CD14-positive monocyte (primary cell): ENCODE results near the gene FAM222B. TPM values are rescaled to one million over a fixed set of nuclear protein-coding genes. Genes with fewer than 3 reads are reported as not detected.
A peak's percentile ranks its signal among the peaks of the same experiment; 100 is the strongest.

Experiments used
- DNase-seq, 3 donors: peaks; one replicate each; pipeline ENCODE4 v3.0.0-alpha.2; 2011 to 2022
- H2AFZ ChIP-seq: 2 replicates; pipeline ENCODE4 v1.6.0; 2012; ENCODE audit warnings: mild to moderate bottlenecking, low read depth, low read length, inconsistent platforms; ENCODE audit not compliant: insufficient read depth, poor library complexity, severe bottlenecking
- H3K27ac ChIP-seq, 2 donors: 1 replicate in 1 of 2; 2 replicates in 1 of 2; pipeline ENCODE4 v1.5.1; 2012 to 2013; ENCODE audit warnings: low read length in 2 of 2, control low read depth in 1 of 2, inconsistent platforms in 1 of 2, low read depth in 1 of 2, mild to moderate bottlenecking in 1 of 2
- H3K27me3 ChIP-seq, 2 donors: one replicate each; pipeline versions ENCODE4 v1.6.0 to v1.6.1; 2011 to 2013; ENCODE audit warnings: low read length in 2 of 2; ENCODE audit not compliant: control insufficient read depth in 2 of 2, insufficient read depth in 2 of 2
- H3K36me3 ChIP-seq, 2 donors: replicated peaks in 1 of 2; 1 replicate in 1 of 2; 2 replicates in 1 of 2; pipeline versions ENCODE4 v1.5.1 to v1.6.1; 2012 to 2013; ENCODE audit warnings: low read length in 2 of 2, control low read depth in 1 of 2, inconsistent platforms in 1 of 2, mild to moderate bottlenecking in 1 of 2; ENCODE audit not compliant: insufficient read depth in 2 of 2, control insufficient read depth in 1 of 2
- H3K4me1 ChIP-seq, 2 donors: 1 replicate in 1 of 2; 2 replicates in 1 of 2; pipeline versions ENCODE4 v1.5.1 to v1.6.1; 2012 to 2013; ENCODE audit warnings: low read length in 2 of 2, control low read depth in 1 of 2, inconsistent platforms in 1 of 2, mild to moderate bottlenecking in 1 of 2, moderate library complexity in 1 of 2; ENCODE audit not compliant: insufficient read depth in 2 of 2, control insufficient read depth in 1 of 2
- H3K4me2 ChIP-seq: replicated peaks from 2 replicates; pipeline ENCODE3; 2012; ENCODE audit warnings: low read length, moderate library complexity, mild to moderate bottlenecking; ENCODE audit not compliant: poor library complexity, severe bottlenecking; ENCODE audit errors: extremely low read depth
- H3K4me3 ChIP-seq, 3 experiments: fragments of 200-600 bp in 1 of 3; sonication (generic) in 1 of 3; replicated peaks in 1 of 3; 1 replicate in 2 of 3; 2 replicates in 1 of 3; pipeline ENCODE4 v1.5.1; 2011 to 2013; ENCODE audit warnings: low read length in 3 of 3, mild to moderate bottlenecking in 3 of 3, control low read depth in 2 of 3, low read depth in 2 of 3, inconsistent platforms in 1 of 3, moderate library complexity in 1 of 3
- H3K79me2 ChIP-seq: 2 replicates; pipeline ENCODE4 v1.6.0; 2012; ENCODE audit warnings: mild to moderate bottlenecking, control low read depth, inconsistent platforms, low read length, moderate library complexity; ENCODE audit not compliant: insufficient read depth
- H3K9ac ChIP-seq: 2 replicates; pipeline ENCODE4 v1.6.0; 2017; ENCODE audit warnings: low read length, mild to moderate bottlenecking; ENCODE audit not compliant: insufficient read depth, poor library complexity, severe bottlenecking
- H3K9me3 ChIP-seq, 2 donors: replicated peaks in 1 of 2; 1 replicate in 1 of 2; 2 replicates in 1 of 2; pipeline versions ENCODE4 v1.5.1 to v1.6.1; 2012 to 2013; ENCODE audit warnings: low read length in 2 of 2, control low read depth in 1 of 2; ENCODE audit not compliant: control insufficient read depth in 1 of 2, insufficient read depth in 1 of 2
- H4K20me1 ChIP-seq: 2 replicates; pipeline ENCODE4 v1.6.0; 2012; ENCODE audit warnings: mild to moderate bottlenecking, low read length, control low read depth, moderate library complexity; ENCODE audit not compliant: insufficient read depth
- H3K27ac Mint-ChIP-seq, 7 donors: one replicate each; pipeline ENCODE4 v1.8.0; 2020; ENCODE audit warnings: mild to moderate bottlenecking in 7 of 7, mixed read lengths in 7 of 7, moderate library complexity in 6 of 7, inconsistent platforms in 2 of 7
- H3K27me3 Mint-ChIP-seq, 3 donors: one replicate each; pipeline ENCODE4 v1.8.0; 2021 to 2022; ENCODE audit warnings: low read depth in 3 of 3, mild to moderate bottlenecking in 3 of 3, mixed read lengths in 3 of 3, moderate library complexity in 3 of 3, inconsistent platforms in 1 of 3
- H3K36me3 Mint-ChIP-seq, 2 donors: one replicate each; pipeline ENCODE4 v1.8.0; 2020; ENCODE audit warnings: mixed read lengths in 2 of 2, inconsistent platforms in 1 of 2, mild to moderate bottlenecking in 1 of 2
- H3K4me1 Mint-ChIP-seq: one replicate; pipeline ENCODE4 v1.8.0; 2020; ENCODE audit warnings: mild to moderate bottlenecking, mixed read lengths
- H3K4me3 Mint-ChIP-seq, 2 donors: one replicate each; pipeline ENCODE4 v1.8.0; 2020; ENCODE audit warnings: mild to moderate bottlenecking in 2 of 2, mixed read lengths in 2 of 2, moderate library complexity in 1 of 2
- H3K9me3 Mint-ChIP-seq, 7 donors: one replicate each; pipeline ENCODE4 v1.8.0; 2020 to 2022; ENCODE audit warnings: mixed read lengths in 7 of 7, mild to moderate bottlenecking in 6 of 7, moderate library complexity in 6 of 7, inconsistent platforms in 2 of 7
- CTCF ChIP-seq: fragments of 200-600 bp; IDR thresholded peaks from one replicate; pipeline ENCODE4 v1.8.0; 2022; ENCODE audit warnings: antibody characterized with exemption, mild to moderate bottlenecking
- WGBS: methylation state at CpG from one replicate; pipeline ENCODE4 v1.1.5; 2013; ENCODE audit warnings: missing lambda C conversion rate; ENCODE audit not compliant: insufficient coverage; 5-methylcytosine and 5-hydroxymethylcytosine counted together
- intact Hi-C, 2 donors: fragments of 100-400 bp; cut with micrococcal nuclease; formaldehyde crosslinking; loops; one replicate each; pipeline versions ENCODE4 v1.15.0 to v1.15.1; 2023
- polyA plus RNA-seq, 3 donors: library from polyadenylated mRNA; depleted of rRNA in 1 of 3; unstranded in 2 of 3; stranded (reverse) in 1 of 3; fragments of 300-500 nt in 2 of 3; fragments of >200 nt in 1 of 3; fragmentation: Illumina TruSeq in 2 of 3; gene quantifications; 1 replicate in 2 of 3; 2 replicates in 1 of 3; pipeline ENCODE4 v1.2.3, GENCODE V29; 2012 to 2021

Gene FAM222B
- polyA plus RNA-seq, 3 donors: 1.5 to 8.6 (median 1.9) TPM

GRCh38 chr17:28747051-28747691, 95.4 kb downstream of the FAM222B start:
- Histone ChIP-seq H3K36me3 (no peaks in the 10 kb centered on the region), H3K79me2 (no peaks in the 10 kb centered on the region), H4K20me1 (peaks cover 13% of the 10 kb centered on the region), H3K9me3 (no peaks in the 10 kb centered on the region), H2AFZ (no peak overlapping the region), H3K4me3 (no peak overlapping the region), H3K4me1 (peaks cover 32 to 35% of the 10 kb centered on the region in 2 donors), H3K9ac (no peak overlapping the region), H3K27ac (no peak overlapping the region), H3K27me3 (peaks cover 4 to 15% of the 10 kb centered on the region in 2 donors), H3K4me2 (no peak overlapping the region)
- Mint-ChIP-seq H3K27me3 (peaks cover 8 to 24% (median 22%) of the 10 kb centered on the region in 3 donors), H3K4me1 (peaks cover 17% of the 10 kb centered on the region), H3K4me3 (peak overlapping the region in 1 of 2 donors; percentile 20), H3K9me3 (peaks cover 0 to 5% (median 0%) of the 10 kb centered on the region in 7 donors), H3K36me3 (peaks cover 7 to 8% of the 10 kb centered on the region in 2 donors), H3K27ac (no peak overlapping the region)
- no peak for TF ChIP-seq CTCF
- DNase-seq: no peak
- intact Hi-C loops: loop anchor here in 1 of 2 donors (10.0 kb wide), 1 partner anchor 208 kb away; the partner anchor contains the start of gene PHF12
- WGBS: 80% methylated on average over 5 of the region's 7 CpGs

GRCh38 chr17:28746611-28747050, 96.0 kb downstream of the FAM222B start:
- H3K9me3 ChIP-seq: no peaks in the 10 kb centered on the region
- H3K4me3 Mint-ChIP-seq: no peak overlapping the region
- peaks cover 0 to 5% (median 0%) of the 10 kb centered on the region in 7 donors for H3K9me3 Mint-ChIP-seq
- H3K36me3 Mint-ChIP-seq: peaks cover 7 to 8% of the 10 kb centered on the region in 2 donors
- no peak overlapping the region for H3K9ac ChIP-seq
- no peaks in the 10 kb centered on the region for H3K36me3 ChIP-seq
- H4K20me1 ChIP-seq: peaks cover 13% of the 10 kb centered on the region
- H3K4me1 Mint-ChIP-seq: peaks cover 22% of the 10 kb centered on the region
- 100% methylated on average over 2 of the region's 5 CpGs for WGBS
- H2AFZ ChIP-seq: no peak overlapping the region
- peaks cover 37 to 40% of the 10 kb centered on the region in 2 donors for H3K4me1 ChIP-seq
- intact Hi-C loops: loop anchor here in 1 of 2 donors (10.0 kb wide), 1 partner anchor 208 kb away; the partner anchor contains the start of gene PHF12
- no peak overlapping the region for H3K4me3 ChIP-seq
- H3K27ac Mint-ChIP-seq: peak overlapping the region in 1 of 7 donors; percentile 30
- H3K79me2 ChIP-seq: no peaks in the 10 kb centered on the region
- DNase-seq: no peak
- no peak for TF ChIP-seq CTCF
- no peak overlapping the region for H3K27ac ChIP-seq
- H3K27me3 ChIP-seq: peaks cover 4 to 15% of the 10 kb centered on the region in 2 donors
- peaks cover 8 to 24% (median 22%) of the 10 kb centered on the region in 3 donors for H3K27me3 Mint-ChIP-seq
- no peak overlapping the region for H3K4me2 ChIP-seq
